Skin of body (tissue), 2 donors: ENCODE data around the gene COL23A1. TPM values are rescaled to one million over a fixed set of nuclear protein-coding genes. Genes with fewer than 3 reads are reported as not detected.
A peak's percentile ranks its signal among the peaks of the same experiment; 100 is the strongest.

Experiments used
- DNase-seq: peaks from one replicate; lab custom pipeline; 2025; lab: John Stamatoyannopoulos, UW
- total RNA-seq: library from RNA; depleted of rRNA; stranded (reverse); fragments of >200 nt; gene quantifications from one replicate; pipeline ENCODE4 v1.2.3, GENCODE V29; 2014

Gene COL23A1
- total RNA-seq, 1 donor from 2014 or later: 4.6 TPM

DNA sequence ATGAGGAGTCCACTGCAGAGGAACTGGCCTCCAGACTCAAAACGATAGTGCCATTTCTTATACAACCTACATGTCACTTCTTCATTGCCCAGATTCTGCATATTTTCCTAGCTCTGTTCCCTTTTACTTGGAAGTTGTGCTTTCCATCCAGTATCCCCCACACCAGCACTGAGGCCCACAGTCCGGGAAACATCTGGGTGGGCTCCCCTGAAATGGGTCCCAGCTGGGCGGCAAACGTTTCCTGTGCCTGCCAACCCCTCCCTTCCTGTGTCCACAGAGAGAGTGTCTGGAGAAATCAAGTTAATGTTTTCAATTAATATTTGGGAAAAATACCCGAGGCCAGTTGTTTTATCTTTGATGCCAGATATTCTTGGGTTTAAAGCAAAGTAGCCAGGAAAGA is 111.8 kb downstream of the COL23A1 start:
- peak; percentile 33 for DNase-seq

DNA sequence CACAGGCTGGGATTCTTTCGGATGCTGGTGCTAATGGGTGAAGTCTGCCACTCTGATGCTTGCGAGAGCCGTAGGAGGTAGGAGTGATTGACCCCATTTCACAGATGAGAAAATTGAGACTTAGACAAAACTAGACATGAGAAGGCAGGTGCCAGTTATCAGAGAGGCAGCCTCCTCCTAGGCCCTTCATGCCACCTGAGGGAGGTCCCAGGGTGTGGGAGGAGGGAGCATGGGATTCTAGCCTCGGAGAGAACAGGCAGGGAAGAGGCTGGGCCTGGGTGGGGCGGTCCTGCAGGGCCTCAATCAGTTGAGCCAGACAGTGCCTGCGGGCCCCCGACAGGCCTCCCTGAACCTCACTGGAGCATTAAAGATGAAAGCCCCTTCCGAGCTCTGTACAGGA is 112.4 kb downstream of the COL23A1 start:
- no peak for DNase-seq

GRCh38 chr5:178476972-178477754 is 113.0 kb downstream of the COL23A1 start:
- peak; percentile 75 for DNase-seq

DNA sequence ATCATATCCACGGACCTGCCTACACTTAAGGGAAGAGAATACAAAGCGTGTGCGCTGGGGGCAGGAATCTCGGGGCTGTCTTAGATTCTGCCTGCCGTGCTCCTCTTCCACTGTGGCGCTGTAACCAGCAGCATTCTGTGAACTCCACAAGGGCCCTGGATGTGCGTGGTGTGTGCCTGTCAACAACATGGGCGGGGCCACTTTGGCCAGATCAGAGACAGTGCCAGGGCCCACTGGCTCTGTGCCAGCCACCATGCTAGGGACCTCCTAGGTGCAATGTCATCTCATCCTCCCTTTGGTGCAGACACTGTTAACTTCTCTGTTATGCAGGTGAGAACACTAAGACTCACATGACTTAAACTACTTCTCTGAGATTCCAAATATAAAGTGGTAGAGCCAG is 113.7 kb downstream of the COL23A1 start:
- no peak for DNase-seq

DNA sequence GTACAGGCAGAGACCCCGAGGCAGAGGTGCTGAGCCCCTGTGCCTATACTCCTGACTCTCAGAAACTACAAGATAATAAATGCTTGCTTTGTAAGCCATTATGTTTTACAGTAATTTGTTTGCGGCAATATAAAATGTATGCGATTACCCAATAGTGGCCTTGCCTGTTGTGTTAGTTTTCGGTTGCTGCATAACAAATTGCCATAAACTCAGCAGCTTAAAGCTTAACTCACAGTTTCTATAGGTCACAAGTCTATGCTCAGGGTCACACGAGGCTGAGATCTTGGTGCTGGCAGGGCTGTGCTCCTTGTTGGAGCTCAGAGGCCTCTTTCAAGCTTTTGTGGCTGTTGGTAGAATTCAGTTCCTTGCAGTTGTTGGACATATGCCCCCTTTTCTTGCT is 114.8 kb downstream of the COL23A1 start:
- no peak for DNase-seq

DNA sequence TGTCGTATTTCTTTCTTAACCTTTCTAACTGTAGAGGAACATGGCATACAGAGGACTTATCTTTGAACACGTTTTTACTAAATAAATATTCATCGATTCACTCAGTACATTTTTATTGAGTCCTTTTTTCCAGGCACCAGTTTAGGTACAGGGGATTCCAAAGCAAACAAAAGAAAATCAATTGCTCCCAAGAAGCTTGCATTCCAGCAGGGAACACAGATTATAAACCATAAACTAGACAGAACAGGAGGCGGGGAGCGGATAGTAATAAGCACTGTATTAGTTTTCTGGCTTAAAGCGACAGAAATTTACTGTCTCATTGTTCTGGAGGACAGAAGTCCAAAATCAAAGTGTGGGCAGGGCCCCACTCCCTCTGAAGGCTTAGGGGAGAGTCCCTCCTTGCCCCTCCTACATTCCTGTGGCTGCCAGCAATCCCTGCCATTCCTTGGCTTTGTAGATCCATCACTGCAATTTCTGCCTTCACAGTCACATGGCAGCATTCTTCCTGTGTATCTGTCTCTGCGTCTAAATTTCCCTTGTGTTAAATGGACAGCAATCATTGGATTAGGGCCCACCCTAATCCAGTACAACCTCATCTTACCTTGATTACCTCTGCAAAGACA is 115.5 kb downstream of the COL23A1 start:
- DNase-seq: no peak

GRCh38 chr5:178473854-178474253 is 116.3 kb downstream of the COL23A1 start:
- no peak for DNase-seq

DNA sequence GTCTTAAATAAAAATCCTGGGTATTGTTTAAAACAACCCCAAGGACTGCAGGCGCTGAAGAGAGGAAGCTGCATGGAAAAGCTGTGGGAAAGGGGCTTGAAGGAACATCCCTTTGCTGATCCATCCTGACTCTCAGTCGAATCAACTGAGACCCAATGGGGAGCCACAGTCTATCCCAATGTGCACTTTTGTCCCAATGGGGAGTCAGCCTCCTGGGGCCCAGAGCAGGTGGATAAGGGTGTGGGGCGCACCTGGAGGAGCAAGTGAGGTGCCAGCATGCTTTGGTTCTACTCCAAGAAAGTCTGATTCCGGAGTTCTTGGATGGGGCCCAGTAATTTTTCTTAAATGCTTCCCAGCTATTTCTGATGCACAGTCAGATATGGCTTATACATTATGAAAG is 118.1 kb downstream of the COL23A1 start:
- no peak for DNase-seq

GRCh38 chr5:178471711-178472110 is 118.5 kb downstream of the COL23A1 start:
- no peak for DNase-seq

DNA sequence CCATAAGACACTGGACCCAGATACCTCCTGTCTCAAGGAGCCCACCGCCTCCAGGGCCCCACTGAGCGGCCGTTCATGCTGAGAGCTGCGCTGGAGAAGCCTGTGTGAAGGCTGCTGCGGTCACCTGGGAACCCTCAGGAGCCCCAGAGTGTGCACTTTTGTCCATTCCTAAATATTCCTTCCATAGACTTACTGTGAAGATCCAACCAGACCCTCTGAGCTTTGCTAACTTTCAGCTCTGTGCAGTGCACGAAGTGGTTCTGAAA is 119.5 kb downstream of the COL23A1 start:
- DNase-seq: no peak

DNA sequence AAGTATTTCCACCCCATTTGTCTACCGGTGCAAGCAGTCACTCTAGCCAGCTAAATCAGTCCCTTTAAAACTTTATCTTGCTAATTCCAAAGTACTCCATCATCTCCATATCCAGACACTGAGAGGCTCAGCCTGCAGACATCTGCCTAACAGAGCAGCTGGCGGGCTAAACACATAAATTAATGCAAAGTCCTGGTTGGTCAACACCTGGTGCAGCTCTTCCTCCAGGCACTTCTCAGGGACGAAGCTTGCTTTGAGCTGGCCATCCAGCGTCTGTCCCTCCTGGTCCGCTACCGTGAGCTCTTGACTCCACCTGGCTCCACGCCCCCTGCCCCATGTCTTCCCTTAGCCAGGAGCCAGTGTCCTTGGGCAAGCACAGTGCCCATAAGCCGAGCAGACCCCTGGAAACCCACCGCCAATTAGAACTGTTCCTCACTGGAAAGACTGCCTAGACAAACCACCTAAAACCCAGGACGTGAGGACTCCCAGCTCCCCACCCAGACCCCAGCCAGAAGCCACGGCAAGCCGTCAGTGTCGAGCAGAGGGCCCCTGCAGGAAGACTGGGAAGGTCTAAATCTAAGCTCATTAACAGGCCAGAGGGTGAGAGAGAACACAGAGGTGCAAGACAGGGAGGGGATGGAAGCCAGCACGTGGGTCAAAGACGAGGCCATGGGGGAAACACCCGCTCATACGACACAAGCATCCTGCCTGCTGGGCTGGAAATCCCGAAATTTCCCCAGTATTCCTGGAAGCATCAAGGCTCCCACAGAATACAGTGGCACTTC is 120.0 kb downstream of the COL23A1 start:
- no peak for DNase-seq

GRCh38 chr5:178469011-178469974 is 120.9 kb downstream of the COL23A1 start:
- no peak for DNase-seq

DNA sequence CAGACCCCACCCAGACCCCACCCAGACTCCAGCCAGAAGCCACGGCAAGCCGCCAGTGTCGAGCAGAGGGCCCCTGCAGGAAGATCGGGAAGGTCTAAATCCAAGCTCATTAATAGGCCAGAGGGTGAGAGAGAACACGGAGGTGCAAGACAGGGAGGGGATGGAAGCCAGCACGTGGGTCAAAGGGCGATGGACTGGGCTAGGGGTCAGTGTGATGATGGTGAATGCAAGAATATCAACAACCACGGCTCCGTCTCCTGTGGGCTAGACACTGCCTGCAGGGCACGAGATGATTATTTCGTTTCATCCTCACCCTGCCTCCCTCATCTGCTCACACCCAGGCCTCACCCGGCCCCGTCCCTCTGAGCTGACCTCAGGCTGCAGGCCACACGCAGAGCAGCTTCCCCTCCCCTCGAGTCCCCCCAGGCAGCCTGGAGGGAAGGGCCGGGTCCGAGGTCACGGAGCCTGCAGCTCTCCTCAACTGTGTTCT is 122.0 kb downstream of the COL23A1 start:
- no peak for DNase-seq

DNA sequence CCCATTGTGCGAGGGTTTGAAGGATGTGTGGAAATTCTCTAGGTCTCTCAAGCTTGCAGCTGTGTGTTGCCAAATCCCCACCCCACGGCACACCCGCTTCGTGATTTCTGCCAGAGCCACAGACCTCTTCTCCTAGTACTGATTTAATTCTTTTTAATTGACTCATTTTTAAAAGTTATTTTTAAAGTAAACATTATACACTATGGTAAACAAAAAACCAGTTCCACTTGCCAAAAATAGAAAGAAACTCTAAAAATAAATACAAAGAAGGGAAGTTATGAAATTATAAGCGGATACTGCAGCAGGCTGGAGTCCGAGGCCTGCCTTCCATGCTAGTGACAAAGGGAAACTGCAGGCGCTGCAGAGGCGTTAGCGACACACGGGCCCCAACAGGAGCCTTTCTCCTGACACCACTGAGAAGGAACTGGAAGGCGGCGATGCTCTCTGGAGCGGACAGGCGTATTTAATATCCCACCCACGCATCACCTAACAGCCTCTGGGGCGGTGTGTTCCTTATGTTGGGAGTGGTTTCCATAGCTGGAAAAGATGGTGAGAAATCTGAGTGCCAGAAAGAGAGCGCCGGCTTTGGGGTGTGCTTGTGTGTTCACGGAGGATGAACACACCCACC is 122.5 kb downstream of the COL23A1 start:
- DNase-seq: peak; percentile 80

DNA sequence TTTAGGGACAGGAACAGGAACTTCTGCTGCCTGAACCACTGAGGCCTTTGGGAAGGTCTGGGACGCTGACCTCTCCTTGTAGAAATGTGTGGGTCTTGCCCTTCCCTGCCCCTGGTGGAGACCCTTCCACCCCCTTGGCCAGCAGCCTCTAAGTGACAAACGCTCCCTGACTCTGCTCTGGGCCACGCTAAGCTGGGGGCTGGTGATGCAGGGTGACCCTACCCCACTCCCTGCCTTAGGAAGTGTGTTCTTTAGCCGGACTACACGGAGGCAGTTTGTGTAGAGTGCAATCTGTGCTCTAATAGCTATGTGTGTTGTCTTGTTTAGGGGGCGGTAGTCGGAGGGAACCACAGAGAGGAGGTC is 123.0 kb downstream of the COL23A1 start:
- DNase-seq: no peak

DNA sequence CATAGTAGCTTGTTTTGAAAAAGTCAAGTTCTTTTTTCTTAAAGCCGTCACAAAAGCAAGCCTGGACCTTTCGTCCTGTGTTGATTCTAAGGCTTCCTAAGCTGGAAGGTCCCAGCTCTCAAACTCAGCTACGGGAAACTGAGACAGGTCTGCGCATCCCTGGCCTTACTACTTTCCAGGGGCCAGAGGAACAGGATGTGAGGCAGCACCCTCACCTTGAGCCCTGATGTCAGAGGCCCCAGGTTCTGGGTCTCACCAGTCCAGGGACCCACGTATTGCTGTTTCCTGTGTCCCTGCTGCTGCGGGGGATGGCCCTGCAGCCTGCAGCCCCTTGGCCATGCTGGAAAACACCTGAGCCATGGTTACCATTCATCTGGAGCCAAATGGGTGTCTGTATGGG is 123.9 kb downstream of the COL23A1 start:
- no peak for DNase-seq

DNA sequence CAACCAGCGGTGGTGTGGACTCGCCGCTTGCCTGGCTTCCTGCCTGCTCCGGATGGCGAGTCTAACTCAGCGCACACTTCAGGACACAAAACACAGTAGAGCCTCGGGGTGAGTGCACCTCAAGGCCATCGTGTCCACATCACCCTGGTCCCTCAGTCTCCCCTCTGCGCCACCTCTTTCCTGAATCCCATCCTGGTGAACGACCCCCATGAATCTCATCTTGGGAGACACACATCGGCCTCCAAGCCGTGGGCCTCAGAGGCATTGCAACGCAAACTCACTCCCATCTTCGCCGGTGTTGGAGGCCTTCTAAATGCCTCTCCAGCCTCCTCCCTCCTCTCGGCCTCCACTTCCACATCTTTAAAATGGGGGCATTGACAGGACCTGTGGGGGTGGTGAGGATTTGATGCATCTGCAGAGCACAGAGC is 124.3 kb downstream of the COL23A1 start:
- DNase-seq: no peak

GRCh38 chr5:178465228-178465860 is 124.8 kb downstream of the COL23A1 start:
- DNase-seq: no peak

- peak; percentile 67 for DNase-seq
Measured at GRCh38 chr5:178464431-178465048, 125.7 kb downstream of the COL23A1 start.
